HG02981 (cell line): ENCODE measurements around the gene XIRP1.

Experiments used
- ATAC-seq: cut with Tn5 transposase; IDR thresholded peaks from one replicate; pipeline ENCODE4 v1.9.1; 2021; ENCODE audit warnings: mild to moderate bottlenecking, moderate library complexity; ENCODE audit not compliant: unreplicated experiment

The XIRP1 gene

GRCh38 chr3:39133822-39134221, 58.6 kb downstream of the XIRP1 start:
- ATAC-seq: no peak
